Spleen (tissue), 7 donors: ENCODE data around the gene DPM1.

Experiments used
- CTCF ChIP-seq, 11 experiments: fragments of 200-600 bp in 7 of 11; fragments of 450-650 bp in 4 of 11; sonication (generic) in 4 of 11; IDR thresholded peaks in 8 of 11; conservative IDR thresholded peaks in 3 of 11; 1 replicate in 7 of 11; 2 replicates in 4 of 11; pipeline versions ENCODE4 v1.4.0 to v1.8.0; 2016 to 2021; ENCODE audit warnings: antibody characterized with exemption in 11 of 11, inconsistent platforms in 4 of 11, mild to moderate bottlenecking in 1 of 11
- POLR2A ChIP-seq, 3 donors: fragments of 450-650 bp; IDR thresholded peaks; one replicate each; pipeline ENCODE4 v1.5.1; 2017; ENCODE audit warnings: antibody characterized with exemption in 3 of 3, mild to moderate bottlenecking in 1 of 3
- POLR2AphosphoS5 ChIP-seq, 3 donors: sonication (generic); formaldehyde crosslinking; IDR thresholded peaks; one replicate each; pipeline ENCODE4 v1.5.1; 2017; ENCODE audit warnings: antibody characterized with exemption in 3 of 3
- donor health status: DM: no; HTN: no; CAD: no; lungs with moderate emphysema.
- donor health status: DM: no; HTN: no; CAD: no.
- donor health status: DM: no; HTN: no; CAD: no.

- TF ChIP-seq CTCF (IDR thresholded peaks at IDR 0.05 in 8 of 11, conservative IDR thresholded peaks at IDR 0.05 in 3 of 11) (no peak), POLR2A (IDR thresholded peaks at IDR 0.05) (no peak), POLR2AphosphoS5 (IDR thresholded peaks at IDR 0.05) (no peak)
Observed at GRCh38 chr20:50995506-50995905, 37.2 kb upstream of the DPM1 start.
